Urothelium cell line (cell line): Measurements from ENCODE around the gene HERPUD2.

Source experiments
- DNase-seq: peaks from one replicate; pipeline ENCODE4 v3.0.0; 2011; ENCODE audit warnings: low spot score, mixed read lengths
- FAIRE-seq: peaks from 2 replicates; lab custom pipeline; 2011; peaks lifted over from hg19 to GRCh38; lab: Jason Lieb, UNC

The HERPUD2 gene, protein sequence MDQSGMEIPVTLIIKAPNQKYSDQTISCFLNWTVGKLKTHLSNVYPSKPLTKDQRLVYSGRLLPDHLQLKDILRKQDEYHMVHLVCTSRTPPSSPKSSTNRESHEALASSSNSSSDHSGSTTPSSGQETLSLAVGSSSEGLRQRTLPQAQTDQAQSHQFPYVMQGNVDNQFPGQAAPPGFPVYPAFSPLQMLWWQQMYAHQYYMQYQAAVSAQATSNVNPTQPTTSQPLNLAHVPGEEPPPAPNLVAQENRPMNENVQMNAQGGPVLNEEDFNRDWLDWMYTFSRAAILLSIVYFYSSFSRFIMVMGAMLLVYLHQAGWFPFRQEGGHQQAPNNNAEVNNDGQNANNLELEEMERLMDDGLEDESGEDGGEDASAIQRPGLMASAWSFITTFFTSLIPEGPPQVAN

GRCh38 chr7:35694784-35695472 lies at the start of gene HERPUD2:
HERPUD2 (minus strand) TSS chr7:35695135; CDS start chr7:35694330, 805 bp downstream.
- FAIRE-seq (peak; percentile 96), DNase-seq (peak; percentile 96)

DNA sequence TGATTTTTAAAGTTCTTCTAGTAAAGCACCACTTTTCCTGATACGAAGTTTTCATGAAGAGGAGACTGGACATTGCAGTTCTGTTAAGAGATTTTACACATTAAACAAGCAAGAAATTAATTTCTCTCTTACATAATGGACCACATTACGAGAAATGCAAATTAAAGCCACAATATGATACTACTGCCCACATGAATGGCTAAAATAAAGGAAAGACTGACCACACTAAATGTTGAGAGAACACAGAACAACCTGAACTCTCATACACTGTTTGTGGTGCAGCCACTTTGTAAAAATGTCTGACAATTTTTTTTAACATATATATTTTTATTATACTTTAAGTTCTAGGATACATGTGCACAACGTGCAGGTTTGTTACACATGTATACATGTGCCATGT lies 44.0 kb upstream of the HERPUD2 start:
- FAIRE-seq (no peak), DNase-seq (no peak)

DNA sequence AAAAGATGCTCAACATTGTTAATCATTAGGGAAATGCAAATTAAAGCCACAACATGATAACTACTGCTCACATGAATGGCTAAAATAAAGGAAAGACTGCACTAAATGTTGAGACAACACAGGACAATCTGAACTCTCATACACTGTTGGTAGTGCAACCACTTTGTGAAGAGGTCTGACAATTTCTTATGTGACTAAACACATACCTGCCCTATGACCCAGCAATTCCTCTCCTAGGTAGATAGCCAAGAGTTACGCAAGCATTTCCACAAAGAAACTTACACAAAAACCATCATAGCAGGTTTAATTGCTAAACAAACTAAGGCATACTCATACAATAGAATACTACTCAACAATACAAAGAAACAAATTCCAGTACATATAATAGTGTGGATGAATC lies 41.8 kb upstream of the HERPUD2 start:
- DNase-seq (no peak), FAIRE-seq (no peak)

DNA sequence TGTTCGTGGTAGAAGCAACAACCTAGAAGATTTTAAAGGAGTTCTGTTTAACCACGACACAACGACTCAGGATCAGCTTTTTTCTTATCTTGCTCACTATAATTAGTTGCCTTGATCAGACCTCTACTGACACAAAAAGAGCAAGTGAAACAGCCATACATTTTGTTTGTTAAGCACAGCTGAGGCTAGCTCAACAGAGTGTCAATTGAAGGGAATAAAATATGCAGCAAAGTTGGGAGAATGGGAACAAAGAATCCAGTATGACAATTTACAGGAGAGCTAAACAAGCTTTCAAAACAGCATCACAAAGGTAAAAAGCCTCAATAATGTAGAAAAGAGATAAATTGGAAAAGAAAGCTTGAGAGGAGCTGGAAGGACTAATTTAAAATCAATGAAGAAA lies 40.5 kb upstream of the HERPUD2 start:
- FAIRE-seq = no peak
- no peak for DNase-seq

GRCh38 chr7:35734001-35734483 lies 39.1 kb upstream of the HERPUD2 start:
- DNase-seq (no peak), FAIRE-seq (no peak)

GRCh38 chr7:35731349-35731748 lies 36.4 kb upstream of the HERPUD2 start:
- DNase-seq = no peak
- FAIRE-seq = no peak

GRCh38 chr7:35729061-35729783 lies 34.3 kb upstream of the HERPUD2 start:
- no peak for DNase-seq
- FAIRE-seq = no peak

DNA sequence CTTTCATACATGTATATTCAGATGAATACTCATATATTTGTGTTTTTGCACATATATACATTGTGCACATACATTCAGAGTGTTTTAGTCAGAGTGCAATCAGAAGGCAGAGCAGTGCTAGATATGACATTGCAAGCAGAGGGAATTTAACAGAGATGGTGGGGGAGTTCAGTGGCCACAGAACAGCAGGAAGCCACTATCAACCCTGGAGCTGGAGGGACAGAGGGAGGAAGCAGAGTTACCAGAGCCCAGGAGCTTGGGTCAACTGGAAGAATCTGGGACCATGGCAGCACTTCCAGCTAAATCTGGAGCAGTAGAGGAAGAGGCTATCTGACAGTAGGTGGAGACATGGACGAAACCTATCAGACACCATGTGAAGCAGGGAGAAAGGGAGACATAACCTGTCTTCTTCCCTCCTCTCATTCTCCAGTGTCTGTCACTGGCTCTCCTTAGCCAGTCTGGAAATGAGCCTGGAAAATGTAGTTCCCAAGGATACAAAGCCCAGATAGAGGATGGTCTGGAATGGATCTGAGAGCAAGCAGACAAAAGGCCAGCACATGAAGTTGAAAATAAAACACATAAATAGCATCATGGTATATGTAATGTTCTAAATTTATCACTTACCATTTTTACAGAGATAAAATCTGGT lies 33.6 kb upstream of the HERPUD2 start:
- no peak for FAIRE-seq
- no peak for DNase-seq

- no peak for FAIRE-seq
Measured at GRCh38 chr7:35727571-35727970, 32.6 kb upstream of the HERPUD2 start.

DNA sequence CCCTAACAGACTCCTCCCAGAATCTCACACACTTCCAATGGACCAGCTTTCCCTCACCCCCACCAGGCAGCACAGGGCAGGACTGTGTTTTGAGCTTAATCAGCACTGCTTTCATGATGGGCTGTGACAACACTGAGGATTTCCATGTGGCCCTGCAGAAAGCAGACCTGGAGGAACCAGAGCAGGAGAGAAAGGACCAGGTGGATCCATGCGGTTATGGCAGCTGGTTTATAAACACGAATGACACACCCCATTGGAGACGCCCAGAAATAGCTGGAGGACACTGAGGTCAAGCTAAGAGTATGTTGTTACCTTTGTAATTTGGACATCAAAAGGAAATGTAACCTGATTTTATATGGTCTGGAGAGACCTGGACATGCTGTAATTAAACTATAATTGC lies 31.7 kb upstream of the HERPUD2 start:
- no peak for DNase-seq
- FAIRE-seq = no peak

More at GRCh38 chr7:35727571-35727970, 32.6 kb upstream of the HERPUD2 start:
- DNase-seq = no peak

- DNase-seq = no peak
- FAIRE-seq = no peak
Measured at GRCh38 chr7:35725280-35725680, 30.3 kb upstream of the HERPUD2 start.

- FAIRE-seq (no peak), DNase-seq (no peak)
Measured at GRCh38 chr7:35723011-35723410, 28.1 kb upstream of the HERPUD2 start.

GRCh38 chr7:35722054-35722849 lies 27.3 kb upstream of the HERPUD2 start:
- no peak for DNase-seq
- FAIRE-seq = no peak

DNA sequence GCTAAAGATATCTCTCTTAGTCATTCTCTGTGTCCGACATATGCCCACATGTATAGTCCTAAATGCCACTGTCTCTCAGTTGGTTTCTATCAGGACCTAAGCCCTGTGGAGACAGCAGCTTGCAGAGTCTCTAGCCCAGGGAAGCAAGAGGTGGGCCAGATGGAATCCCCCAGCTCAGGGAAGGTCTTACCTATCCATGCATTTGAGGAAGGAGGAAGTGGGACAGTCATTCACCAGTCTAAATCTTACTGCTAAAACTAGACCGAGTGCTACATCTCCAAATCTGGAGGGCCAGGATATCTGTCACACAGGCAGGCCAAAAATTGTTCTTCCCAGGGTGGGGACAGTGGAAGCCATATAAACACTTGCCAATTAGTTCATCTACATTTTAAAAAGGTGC lies 26.4 kb upstream of the HERPUD2 start:
- FAIRE-seq = no peak
- DNase-seq = no peak

- no peak for DNase-seq
- FAIRE-seq = no peak
Measured at GRCh38 chr7:35720849-35721248, 25.9 kb upstream of the HERPUD2 start.

- DNase-seq (no peak), FAIRE-seq (no peak)
Measured at GRCh38 chr7:35720032-35720431, 25.1 kb upstream of the HERPUD2 start.

- FAIRE-seq (no peak), DNase-seq (no peak)
Measured at GRCh38 chr7:35718047-35718446, 23.1 kb upstream of the HERPUD2 start.

- no peak for FAIRE-seq
- DNase-seq = no peak
Measured at GRCh38 chr7:35717516-35717915, 22.6 kb upstream of the HERPUD2 start.

DNA sequence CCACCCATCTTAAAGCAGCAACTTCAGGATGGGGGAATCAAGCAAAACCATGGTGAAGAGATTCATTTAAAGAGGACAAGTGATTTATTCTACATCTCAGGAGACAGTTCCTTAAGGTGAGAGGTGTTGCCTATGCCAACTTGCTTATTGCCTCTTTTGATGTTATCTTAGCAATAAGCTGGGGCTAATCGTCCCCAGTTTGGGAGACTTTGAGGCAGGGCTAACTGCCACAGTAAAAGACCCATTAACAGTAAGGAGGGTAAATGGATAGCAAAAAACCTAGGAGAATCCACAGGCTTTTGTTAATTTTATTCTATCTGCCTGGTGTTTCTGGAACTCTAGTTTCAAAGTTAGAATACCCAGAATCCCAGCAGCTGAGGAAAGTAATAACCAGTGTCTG lies 22.1 kb upstream of the HERPUD2 start:
- FAIRE-seq (no peak), DNase-seq (no peak)
